T-helper 17 cell (primary cell): ENCODE results near the gene IGSF21. TPM values are rescaled to one million over a fixed set of nuclear protein-coding genes. Genes with fewer than 3 reads are reported as not detected.

Experiments
- ATAC-seq: fragments of 150-1000 bp; cut with Tn5 transposase; 2 replicates; pipeline ENCODE4 v1.10.0; 2021; ENCODE audit warnings: mild to moderate bottlenecking, moderate library complexity
- DNase-seq, 3 donors: peaks; one replicate each; pipeline versions ENCODE4 v3.0.0 to v3.0.0-alpha.2; 2020 to 2021
- H3K9me3 ChIP-seq: one replicate; pipeline ENCODE4 v1.7.0; 2013; ENCODE audit warnings: low read length, mild to moderate bottlenecking; ENCODE audit not compliant: control insufficient read depth, poor library complexity, severe bottlenecking
- H3K27ac Mint-ChIP-seq: one replicate; pipeline ENCODE4 v1.8.0; 2022; ENCODE audit warnings: mild to moderate bottlenecking, moderate library complexity, mixed read lengths
- H3K27me3 Mint-ChIP-seq: one replicate; pipeline ENCODE4 v1.8.0; 2022; ENCODE audit warnings: mixed read lengths
- H3K36me3 Mint-ChIP-seq: one replicate; pipeline ENCODE4 v1.8.0; 2022; ENCODE audit warnings: low read depth, mixed read lengths
- H3K4me1 Mint-ChIP-seq: one replicate; pipeline ENCODE4 v1.8.0; 2022; ENCODE audit warnings: mild to moderate bottlenecking, mixed read lengths
- H3K4me3 Mint-ChIP-seq: one replicate; pipeline ENCODE4 v1.8.0; 2022; ENCODE audit warnings: mild to moderate bottlenecking, moderate library complexity, mixed read lengths
- total RNA-seq, 4 donors: library from RNA in 2 of 4; stranded (reverse) in 2 of 4; gene quantifications; one replicate each; pipeline ENCODE4 v1.2.3 and lab custom pipeline; 2022 to 2026

The IGSF21 gene
- total RNA-seq, 2 donors from 2014 or later, result not detected

DNA sequence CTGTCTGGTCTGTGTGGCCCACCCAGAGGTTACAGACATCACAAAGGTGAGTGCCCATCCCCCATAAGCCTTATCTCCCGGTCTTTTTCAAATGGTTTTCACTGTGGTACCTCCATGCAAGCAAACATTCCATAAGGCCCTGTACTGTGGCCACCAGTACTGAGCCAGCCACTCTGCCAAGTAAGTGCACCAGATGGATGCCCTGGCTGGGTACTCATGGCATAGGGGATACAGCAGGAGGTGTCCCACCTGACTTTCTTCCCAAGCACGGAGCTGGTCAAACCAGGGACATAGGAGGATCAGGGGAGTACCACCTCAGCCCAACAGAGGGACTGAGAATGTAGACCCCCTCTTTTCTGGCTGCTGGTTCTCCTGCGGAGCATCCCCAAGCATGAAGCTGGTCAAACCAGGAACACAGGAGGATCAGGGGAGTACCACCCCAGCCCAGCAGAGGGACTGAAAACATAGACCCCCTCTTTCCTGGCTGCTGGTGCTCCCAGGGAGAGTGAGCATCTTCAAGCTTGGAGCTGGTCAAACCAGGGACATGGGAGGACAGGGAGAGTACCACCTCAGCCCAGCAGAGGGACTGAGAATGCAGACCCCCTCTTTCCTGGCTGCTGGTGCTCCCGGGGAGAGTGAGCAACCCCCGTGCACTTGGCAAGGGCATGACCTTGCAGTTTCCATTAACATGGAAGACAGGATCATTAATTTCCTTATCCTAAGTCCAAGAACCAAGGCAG lies 291.4 kb downstream of the IGSF21 start:
- Mint-ChIP-seq H3K4me1 (peaks cover 3% of the 10 kb centered on the region), H3K36me3 (no peaks in the 10 kb centered on the region), H3K27ac (no peak overlapping the region), H3K27me3 (peaks cover 64% of the 10 kb centered on the region), H3K4me3 (no peak overlapping the region)
- H3K9me3 ChIP-seq, result peaks cover 3% of the 10 kb centered on the region
- ATAC-seq (no peak), DNase-seq (no peak)

DNA sequence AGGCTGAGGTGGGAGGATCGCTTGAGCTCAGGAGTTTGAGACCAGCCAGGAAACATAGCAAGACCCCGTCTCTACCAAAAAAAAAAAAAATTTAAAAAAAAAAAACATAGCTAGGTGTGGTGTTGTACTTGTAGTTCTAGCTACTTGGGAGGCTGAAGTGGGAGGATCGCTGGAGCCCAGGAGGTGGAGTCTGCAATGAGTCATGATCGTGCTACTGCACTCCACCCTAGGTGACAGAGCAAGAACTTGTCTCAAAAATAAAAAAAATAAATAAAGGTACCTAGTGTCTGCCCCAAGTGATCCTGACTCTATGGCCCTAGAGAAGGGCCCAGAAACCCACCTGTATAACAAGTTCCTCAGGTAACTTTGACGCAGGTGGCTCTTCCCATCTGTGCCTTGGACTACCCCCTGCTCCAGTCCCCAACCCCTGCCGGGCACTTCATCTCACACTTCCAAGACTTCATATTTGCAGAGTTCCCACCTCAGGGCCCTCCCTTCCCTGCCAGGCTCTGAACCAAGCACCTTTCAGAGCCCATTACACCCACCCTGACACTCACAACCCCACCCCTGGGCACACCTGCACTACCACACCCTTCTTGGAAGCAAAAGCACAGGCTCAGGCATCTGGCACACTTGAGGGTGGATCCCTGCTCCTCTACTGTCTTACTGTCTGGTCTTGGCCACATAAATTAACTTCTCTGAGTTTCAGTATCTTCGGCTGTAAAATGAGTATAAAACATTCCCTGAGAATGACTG lies 292.9 kb downstream of the IGSF21 start:
- H3K4me1 Mint-ChIP-seq, result peaks cover 3% of the 10 kb centered on the region
- no peak overlapping the region for H3K4me3 Mint-ChIP-seq
- no peak overlapping the region for H3K27ac Mint-ChIP-seq
- H3K27me3 Mint-ChIP-seq, result peaks cover 54% of the 10 kb centered on the region
- no peaks in the 10 kb centered on the region for H3K9me3 ChIP-seq
- H3K36me3 Mint-ChIP-seq, result no peaks in the 10 kb centered on the region
- ATAC-seq, result no peak
- DNase-seq, result no peak

DNA sequence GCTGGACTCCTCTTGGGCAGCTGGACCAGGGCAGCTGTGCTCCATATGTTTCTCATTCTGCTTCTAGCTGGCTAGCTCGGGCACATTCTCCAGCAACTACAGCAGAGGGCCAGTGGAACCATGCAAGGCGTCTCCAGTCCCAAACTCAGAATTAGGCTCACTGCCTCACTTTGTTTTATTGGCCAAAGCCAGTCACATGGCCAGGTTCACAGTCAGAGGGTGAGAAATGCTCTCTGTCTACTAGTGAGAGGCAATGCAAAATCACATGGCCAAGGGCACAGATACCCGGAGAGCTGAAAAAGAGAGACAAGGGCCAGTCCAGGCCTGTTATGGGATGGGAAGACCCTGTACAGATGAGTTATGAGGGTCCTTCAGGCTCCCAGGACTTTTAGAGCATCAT lies 294.3 kb downstream of the IGSF21 start:
- no peak overlapping the region for H3K4me3 Mint-ChIP-seq
- DNase-seq (no peak), ATAC-seq (no peak)
- no peak overlapping the region for H3K27ac Mint-ChIP-seq
- no peaks in the 10 kb centered on the region for H3K9me3 ChIP-seq
- H3K4me1 Mint-ChIP-seq, result peaks cover 3% of the 10 kb centered on the region
- H3K36me3 Mint-ChIP-seq, result no peaks in the 10 kb centered on the region
- H3K27me3 Mint-ChIP-seq, result peaks cover 47% of the 10 kb centered on the region

DNA sequence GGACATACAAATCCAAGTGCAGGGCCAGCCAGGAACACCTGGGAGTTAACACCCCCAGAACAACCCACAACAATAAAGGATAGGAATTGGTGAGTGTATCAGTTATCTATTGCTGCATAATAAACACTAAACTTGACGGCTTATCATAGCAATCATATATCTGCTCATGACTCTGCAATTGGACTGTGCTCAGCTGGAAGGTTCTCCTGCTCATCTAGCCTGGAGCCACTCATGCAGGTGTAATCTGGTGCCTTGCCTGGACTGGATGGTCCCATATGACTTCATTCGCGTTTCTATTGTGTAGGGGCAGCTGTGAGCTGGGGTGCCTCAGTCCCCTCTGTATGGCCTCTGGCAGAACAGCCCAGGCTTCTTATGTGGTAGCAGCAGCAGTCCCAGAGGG lies 296.9 kb downstream of the IGSF21 start:
- no peaks in the 10 kb centered on the region for H3K9me3 ChIP-seq
- no peaks in the 10 kb centered on the region for H3K36me3 Mint-ChIP-seq
- ATAC-seq (no peak), DNase-seq (no peak)
- H3K27ac Mint-ChIP-seq, result no peak overlapping the region
- peaks cover 3% of the 10 kb centered on the region for H3K4me1 Mint-ChIP-seq
- peaks cover 23% of the 10 kb centered on the region for H3K27me3 Mint-ChIP-seq
- H3K4me3 Mint-ChIP-seq, result no peak overlapping the region

DNA sequence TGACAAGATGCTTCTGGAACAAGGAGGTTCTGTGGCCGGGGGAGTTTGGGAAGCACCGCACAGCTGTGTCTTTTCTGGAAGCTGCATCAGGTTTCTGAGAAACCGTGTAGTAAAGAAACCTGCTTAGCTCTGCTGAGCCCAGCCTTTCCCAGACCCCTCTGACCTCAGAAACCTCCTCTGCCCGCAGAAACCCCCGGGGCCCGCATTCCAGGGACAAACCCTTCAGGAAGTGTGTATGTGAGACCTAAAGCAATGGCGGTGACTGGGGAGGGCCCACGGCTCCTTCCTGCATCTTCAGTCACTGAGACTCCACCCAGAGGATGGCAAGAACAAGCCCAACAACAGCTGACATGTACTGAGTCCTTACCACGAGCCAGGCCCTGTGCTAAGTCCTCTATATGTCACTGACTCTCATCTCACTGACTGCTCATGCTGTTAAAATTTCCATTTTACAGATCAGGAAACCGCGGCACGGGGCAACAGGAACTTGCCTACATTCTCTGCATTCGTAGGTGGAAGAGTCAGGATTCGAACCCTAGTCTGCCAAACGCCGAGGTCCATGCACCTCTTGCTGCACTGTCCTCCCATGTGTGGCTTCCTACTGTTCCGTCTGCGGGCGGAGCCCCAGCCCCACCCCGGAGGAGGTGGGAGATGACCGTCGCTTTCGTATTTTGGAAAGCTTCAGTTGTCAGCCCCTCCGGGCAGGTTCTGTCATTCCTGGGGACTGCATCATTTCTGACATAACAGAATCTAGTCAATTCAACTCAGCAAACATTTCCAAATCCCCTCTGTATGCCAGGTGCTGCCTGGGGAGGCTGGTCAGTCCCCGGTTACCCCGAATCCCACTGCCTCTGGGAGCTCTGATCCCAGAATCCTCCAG lies 299.8 kb downstream of the IGSF21 start:
- Mint-ChIP-seq H3K27ac (no peak overlapping the region), H3K4me1 (peaks cover 3% of the 10 kb centered on the region), H3K4me3 (no peak overlapping the region), H3K36me3 (no peaks in the 10 kb centered on the region), H3K27me3 (peaks cover 9% of the 10 kb centered on the region)
- H3K9me3 ChIP-seq, result no peaks in the 10 kb centered on the region
- DNase-seq (no peak), ATAC-seq (no peak)

DNA sequence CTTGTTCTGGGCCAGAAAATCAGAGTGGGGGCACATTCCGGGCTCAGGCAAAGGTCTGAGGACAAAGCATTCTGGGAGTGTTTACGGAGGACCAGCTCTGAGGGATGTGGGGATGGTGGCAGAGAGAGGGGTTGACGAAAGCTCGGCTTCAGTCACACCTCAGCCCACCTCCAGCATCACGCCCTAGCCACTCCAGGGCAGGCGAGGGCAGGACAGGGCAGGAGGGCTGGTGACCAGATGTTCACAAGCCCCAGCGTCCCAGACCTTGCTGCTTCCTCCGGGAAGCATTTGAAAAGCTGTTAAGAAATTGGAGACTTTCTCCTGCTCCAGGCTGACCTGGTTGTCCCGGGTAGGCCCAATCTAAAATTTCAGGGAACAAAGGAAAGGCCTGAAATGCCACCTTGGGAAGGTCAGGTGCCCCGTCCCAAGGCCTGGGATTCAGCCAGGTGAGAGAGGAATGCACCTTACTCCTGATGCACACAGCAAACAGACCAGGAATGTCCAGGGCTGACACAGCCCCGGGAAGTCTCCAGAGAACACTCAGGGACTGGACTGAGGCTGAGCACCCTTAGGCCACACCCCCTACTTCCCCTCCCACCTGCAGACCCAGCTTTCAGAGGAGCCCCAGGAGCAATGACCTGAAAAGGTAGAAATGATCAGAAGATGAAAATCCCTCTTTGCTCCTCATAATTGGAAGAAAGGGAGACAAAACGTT lies 301.2 kb downstream of the IGSF21 start:
- H3K27me3 Mint-ChIP-seq, result no peaks in the 10 kb centered on the region

DNA sequence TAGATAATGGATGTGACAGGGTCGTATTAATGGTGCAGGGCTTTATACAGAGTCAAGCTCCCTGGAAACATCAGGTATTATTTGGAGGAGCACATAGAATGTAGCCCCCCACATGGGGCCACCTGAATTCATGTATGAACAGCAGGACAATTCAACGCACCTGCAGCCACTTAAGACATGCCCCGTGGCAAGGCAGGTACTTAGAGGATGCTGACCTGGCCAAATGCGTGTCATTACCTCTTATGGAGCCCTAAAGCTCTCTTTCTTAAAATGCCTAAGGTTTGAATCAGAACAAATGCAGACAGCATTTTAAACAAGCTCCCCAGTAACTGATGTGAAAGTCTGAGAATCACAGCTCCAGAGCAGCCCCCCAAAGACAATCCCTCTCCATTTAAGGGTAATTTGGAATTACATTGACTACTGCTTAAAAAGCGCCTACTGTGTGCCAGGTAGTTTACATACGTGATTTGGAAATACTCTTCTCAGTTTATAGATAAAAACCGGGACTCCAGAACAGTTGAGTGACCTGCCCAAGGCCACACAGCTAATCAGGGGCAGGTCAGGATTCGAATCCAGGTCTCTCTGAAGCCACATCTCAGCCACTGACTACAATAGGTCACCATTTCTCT lies 302.1 kb downstream of the IGSF21 start:
- Mint-ChIP-seq H3K4me1 (no peaks in the 10 kb centered on the region), H3K36me3 (peaks cover 3% of the 10 kb centered on the region), H3K27me3 (no peaks in the 10 kb centered on the region), H3K4me3 (no peak overlapping the region), H3K27ac (no peak overlapping the region)
- no peak for DNase-seq
- no peak for ATAC-seq
- no peaks in the 10 kb centered on the region for H3K9me3 ChIP-seq

More for the DNA sequence above, 301.2 kb downstream of the IGSF21 start:
- no peaks in the 10 kb centered on the region for H3K9me3 ChIP-seq
- Mint-ChIP-seq H3K27ac (no peak overlapping the region), H3K36me3 (no peaks in the 10 kb centered on the region), H3K4me3 (no peak overlapping the region), H3K4me1 (no peaks in the 10 kb centered on the region)
- no peak for ATAC-seq
- DNase-seq, result no peak

DNA sequence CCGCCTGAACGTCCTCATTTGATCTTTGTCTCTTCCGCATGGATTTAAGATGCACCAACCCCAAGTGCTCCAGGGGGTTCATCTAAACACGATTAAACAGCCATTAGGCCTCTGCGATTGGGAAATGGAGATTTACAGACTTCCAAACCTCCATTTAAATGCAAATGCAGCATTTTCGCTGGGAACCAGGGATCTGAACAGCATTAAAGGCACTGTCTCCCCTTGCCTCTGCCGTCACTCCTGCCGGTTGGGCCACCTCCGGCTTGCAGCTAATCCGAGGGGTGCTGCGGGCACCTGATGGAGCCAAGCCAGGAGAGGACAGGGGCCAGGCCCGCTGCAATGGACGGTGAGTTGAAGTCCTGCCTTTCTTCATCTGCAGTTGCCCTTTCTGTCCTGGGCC lies 302.8 kb downstream of the IGSF21 start:
- H3K4me1 Mint-ChIP-seq, result no peaks in the 10 kb centered on the region
- no peak overlapping the region for H3K27ac Mint-ChIP-seq

DNA sequence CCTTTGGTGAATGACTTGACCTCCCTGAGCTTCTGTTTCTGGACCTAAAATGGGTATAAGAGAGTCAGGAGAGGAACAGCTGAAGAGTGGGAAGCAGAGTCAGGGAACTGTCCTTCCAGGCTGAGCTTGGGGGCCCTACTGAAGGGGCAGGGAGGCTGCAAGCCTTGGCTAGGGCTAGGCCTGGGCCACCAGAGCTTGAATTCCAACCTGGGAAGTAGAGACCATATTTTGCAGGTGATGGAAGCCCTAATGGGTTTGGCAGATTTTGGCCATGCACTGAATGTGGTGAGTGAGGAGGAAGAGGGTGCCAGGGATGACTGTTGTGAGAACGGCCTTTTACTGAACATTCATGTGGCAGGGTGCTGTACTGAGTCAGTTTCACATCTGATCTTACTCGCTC lies 303.7 kb downstream of the IGSF21 start:
- peaks cover 3% of the 10 kb centered on the region for H3K36me3 Mint-ChIP-seq
- H3K4me3 Mint-ChIP-seq, result no peak overlapping the region
- H3K27me3 Mint-ChIP-seq, result no peaks in the 10 kb centered on the region
- no peaks in the 10 kb centered on the region for H3K9me3 ChIP-seq
- no peaks in the 10 kb centered on the region for H3K4me1 Mint-ChIP-seq
- DNase-seq (no peak), ATAC-seq (no peak)
- no peak overlapping the region for H3K27ac Mint-ChIP-seq

More for the DNA sequence above, 302.8 kb downstream of the IGSF21 start:
- DNase-seq (no peak), ATAC-seq (no peak)
- Mint-ChIP-seq H3K36me3 (peaks cover 3% of the 10 kb centered on the region), H3K27me3 (no peaks in the 10 kb centered on the region), H3K4me3 (no peak overlapping the region)
- H3K9me3 ChIP-seq, result no peaks in the 10 kb centered on the region

DNA sequence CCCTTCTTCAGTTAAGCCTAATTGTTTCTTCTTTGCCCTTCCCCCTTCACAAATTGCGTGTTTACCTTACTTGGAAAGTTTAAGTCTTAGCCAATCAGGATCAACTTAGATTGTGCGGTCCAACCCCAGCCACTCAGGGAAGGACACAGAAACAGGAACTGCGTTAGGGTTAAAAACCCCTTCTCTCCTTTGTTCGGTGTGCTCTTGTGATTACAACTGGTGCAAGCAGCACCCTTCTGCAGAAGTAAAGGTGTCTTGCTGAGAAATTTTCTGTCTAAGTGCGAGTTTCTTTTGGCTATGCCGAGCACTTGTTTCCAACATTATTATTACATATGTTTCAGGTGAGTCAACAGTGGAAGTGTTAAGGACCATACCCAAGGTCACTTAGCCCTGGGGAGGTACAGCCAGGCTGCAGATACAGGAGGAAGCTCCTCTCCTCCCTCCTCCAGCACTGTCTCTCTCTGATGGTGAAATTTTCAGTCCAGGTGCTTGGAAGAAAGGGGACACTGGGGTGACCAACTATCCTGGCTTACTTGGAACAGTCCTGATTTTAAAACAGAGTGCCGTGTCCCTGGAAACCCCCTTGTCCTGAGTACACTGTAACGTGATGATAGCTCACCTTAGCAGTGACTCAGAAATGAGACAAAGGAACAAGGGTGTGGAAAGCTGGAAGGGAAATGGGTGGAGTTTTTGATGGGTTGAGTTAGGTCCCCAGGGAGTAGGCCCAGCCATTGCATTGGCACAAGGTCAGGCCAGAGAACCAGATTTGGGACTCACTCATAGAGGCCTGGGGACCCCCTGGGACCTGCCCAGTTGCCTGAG lies 304.4 kb downstream of the IGSF21 start:
- ATAC-seq (no peak), DNase-seq (no peak)
- no peak overlapping the region for H3K27ac Mint-ChIP-seq
- H3K27me3 Mint-ChIP-seq, result no peaks in the 10 kb centered on the region
- H3K36me3 Mint-ChIP-seq, result peaks cover 3% of the 10 kb centered on the region
- no peaks in the 10 kb centered on the region for H3K4me1 Mint-ChIP-seq
- H3K4me3 Mint-ChIP-seq, result no peak overlapping the region
- no peaks in the 10 kb centered on the region for H3K9me3 ChIP-seq

DNA sequence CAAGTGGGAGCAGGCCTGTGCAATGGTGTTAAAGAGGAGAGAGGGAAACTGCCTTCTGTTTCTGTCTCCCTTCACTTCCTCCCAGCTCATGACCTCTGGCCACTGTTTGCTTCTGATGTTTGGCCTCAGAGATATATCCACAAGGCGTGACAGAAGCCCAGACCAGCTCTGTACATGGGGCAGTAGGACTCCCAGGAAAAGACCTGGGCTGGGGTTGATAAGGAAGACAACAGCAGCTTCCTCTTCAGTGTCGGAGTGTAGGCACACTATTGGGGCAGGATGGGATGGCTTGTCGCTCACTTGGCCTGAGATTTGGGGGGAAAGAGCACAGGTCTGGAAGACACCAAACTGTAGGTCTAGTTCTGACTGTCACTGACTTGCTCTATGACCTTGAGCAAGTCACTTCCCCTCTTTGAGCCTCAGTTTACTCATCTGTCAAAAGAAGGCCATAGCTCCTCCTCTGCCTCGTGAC lies 305.3 kb downstream of the IGSF21 start:
- Mint-ChIP-seq H3K36me3 (peaks cover 3% of the 10 kb centered on the region), H3K27me3 (peaks cover 2% of the 10 kb centered on the region), H3K4me3 (no peak overlapping the region), H3K27ac (no peak overlapping the region), H3K4me1 (no peaks in the 10 kb centered on the region)
- ATAC-seq (no peak), DNase-seq (no peak)
- no peaks in the 10 kb centered on the region for H3K9me3 ChIP-seq
